Prostate gland (tissue), 2 donors: Measurements from ENCODE around the gene CEP164. TPM values are rescaled to one million over a fixed set of nuclear protein-coding genes. Genes with fewer than 3 reads are reported as not detected.
"Not testable (repeated sequence)": the region's sequence is repeated elsewhere in the genome, so short reads cannot be mapped to it uniquely, and the experiment has no call there.

ENCODE experiments used
- DNase-seq: peaks from one replicate; pipeline ENCODE4 v3.0.0-alpha.2; 2019; ENCODE audit warnings: low spot score
- H3K27ac ChIP-seq, 2 donors: fragments of 200-600 bp; sonication (generic); 2 replicates each; pipeline ENCODE4 v1.5.1; 2017 to 2019
- H3K27me3 ChIP-seq: fragments of 200-600 bp; sonication (generic); replicated peaks from 2 replicates; pipeline ENCODE4 v1.5.1; 2019; ENCODE audit not compliant: insufficient read depth
- H3K36me3 ChIP-seq, 2 donors: fragments of 200-600 bp; sonication (generic); 1 replicate in 1 of 2; 2 replicates in 1 of 2; pipeline versions ENCODE4 v1.5.1 to v1.8.1; 2017 to 2019
- H3K4me1 ChIP-seq: fragments of 200-600 bp; sonication (generic); replicated peaks from 2 replicates; pipeline ENCODE4 v1.5.1; 2019
- H3K4me3 ChIP-seq, 2 donors: fragments of 200-600 bp; sonication (generic); 2 replicates each; pipeline ENCODE4 v1.5.1; 2017 to 2019
- H3K9me3 ChIP-seq: fragments of 200-600 bp; sonication (generic); 2 replicates; pipeline ENCODE4 v1.5.1; 2017
- CTCF ChIP-seq, 4 experiments: fragments of 200-600 bp in 2 of 4; fragments of 450-650 bp in 2 of 4; sonication (generic) in 2 of 4; IDR thresholded peaks; 1 replicate in 3 of 4; 2 replicates in 1 of 4; pipeline ENCODE4 v1.5.1; 2016 to 2019; ENCODE audit warnings: antibody characterized with exemption in 4 of 4, mild to moderate bottlenecking in 2 of 4, moderate library complexity in 2 of 4
- POLR2A ChIP-seq: fragments of 450-650 bp; IDR thresholded peaks from one replicate; pipeline ENCODE4 v1.6.1; 2016; ENCODE audit warnings: antibody characterized with exemption, mild to moderate bottlenecking
- POLR2AphosphoS5 ChIP-seq: sonication (generic); formaldehyde crosslinking; IDR thresholded peaks from one replicate; pipeline ENCODE4 v1.6.1; 2017; ENCODE audit warnings: antibody characterized with exemption
- WGBS: methylation state at CpG from one replicate; pipeline ENCODE4 v1.1.5; 2018; 5-methylcytosine and 5-hydroxymethylcytosine counted together
- intact Hi-C: fragments of 100-400 bp; cut with DNase I; formaldehyde crosslinking; loops from one replicate; pipeline ENCODE4 v1.14.2; 2022
- total RNA-seq, 2 donors: library from RNA; depleted of rRNA; stranded (reverse); fragments of >200 nt; gene quantifications; one replicate each; pipeline ENCODE4 v1.1.0, GENCODE V29; 2016

The CEP164 gene
- total RNA-seq, 2 donors from 2014 or later, result 27.7 to 40.6 TPM

- DNase-seq, result no peak
- H3K36me3 ChIP-seq, result no peaks in the 10 kb centered on the region
- H3K27me3 ChIP-seq, result no peaks in the 10 kb centered on the region
- H3K9me3 ChIP-seq, result no peaks in the 10 kb centered on the region
- H3K27ac ChIP-seq, result no peak overlapping the region
- intact Hi-C loops, result loop anchor here (10.0 kb wide), 1 partner anchor 606 kb away; no protein-coding TSS in a partner anchor
- H3K4me1 ChIP-seq, result no peaks in the 10 kb centered on the region
- no peak for TF ChIP-seq POLR2AphosphoS5
- TF ChIP-seq CTCF (IDR thresholded peaks at IDR 0.05), result no peak
- TF ChIP-seq POLR2A, result no peak
- no peak overlapping the region for H3K4me3 ChIP-seq
- WGBS, result 90% methylated on average over 9 of the region's 9 CpGs
Measured at GRCh38 chr11:117449111-117449693, 121.5 kb downstream of the CEP164 start.

GRCh38 chr11:117453886-117454563, 126.4 kb downstream of the CEP164 start:
- DNase-seq, result no peak
- 97% methylated on average over 6 of the region's 6 CpGs for WGBS
- Histone ChIP-seq H3K4me1 (no peaks in the 10 kb centered on the region), H3K4me3 (no peak overlapping the region), H3K27me3 (no peaks in the 10 kb centered on the region), H3K27ac (no peak overlapping the region), H3K9me3 (no peaks in the 10 kb centered on the region), H3K36me3 (no peaks in the 10 kb centered on the region)
- intact Hi-C loops, result no loop called here
- TF ChIP-seq POLR2A (no peak), CTCF (IDR thresholded peaks at IDR 0.05) (no peak), POLR2AphosphoS5 (no peak)

GRCh38 chr11:117454564-117454917, 126.9 kb downstream of the CEP164 start:
- Histone ChIP-seq H3K4me1 (no peaks in the 10 kb centered on the region), H3K36me3 (no peaks in the 10 kb centered on the region), H3K4me3 (no peak overlapping the region), H3K9me3 (no peaks in the 10 kb centered on the region), H3K27me3 (no peaks in the 10 kb centered on the region), H3K27ac (no peak overlapping the region)
- intact Hi-C loops, result no loop called here
- WGBS, result 56% methylated on average over 1 of the region's 1 CpG
- DNase-seq, result no peak
- TF ChIP-seq CTCF (IDR thresholded peaks at IDR 0.05) (no peak), POLR2A (no peak), POLR2AphosphoS5 (no peak)

GRCh38 chr11:117456027-117456720, 128.5 kb downstream of the CEP164 start:
- H3K36me3 ChIP-seq, result no peaks in the 10 kb centered on the region
- H3K9me3 ChIP-seq, result no peaks in the 10 kb centered on the region
- WGBS, result 94% methylated on average over 7 of the region's 7 CpGs
- H3K4me1 ChIP-seq, result no peaks in the 10 kb centered on the region
- intact Hi-C loops, result no loop called here
- DNase-seq, result no peak
- no peak overlapping the region for H3K4me3 ChIP-seq
- no peak overlapping the region for H3K27ac ChIP-seq
- TF ChIP-seq POLR2AphosphoS5 (no peak), POLR2A (no peak), CTCF (IDR thresholded peaks at IDR 0.05) (no peak)
- no peaks in the 10 kb centered on the region for H3K27me3 ChIP-seq

GRCh38 chr11:117456721-117457029, 129.0 kb downstream of the CEP164 start:
- H3K9me3 ChIP-seq, intact Hi-C loops, H3K36me3 ChIP-seq, H3K27ac ChIP-seq, H3K4me3 ChIP-seq, H3K27me3 ChIP-seq, DNase-seq, H3K4me1 ChIP-seq: not testable (repeated sequence)
- 94% methylated on average over 8 of the region's 8 CpGs for WGBS
